CD4-positive, alpha-beta T cell (primary cell): Measurements from ENCODE around the gene CAMK2B. TPM values are rescaled to one million over a fixed set of nuclear protein-coding genes. Genes with fewer than 3 reads are reported as not detected.

ENCODE experiments used
- ATAC-seq: fragments of 200-7000 bp; cut with Tn5 transposase; one replicate; pipeline ENCODE4 v1.10.0; 2022; ENCODE audit warnings: mild to moderate bottlenecking; ENCODE audit not compliant: poor library complexity
- CTCF ChIA-PET: fragments of 350-600 bp; sonication (Branson Sonifier 250); formaldehyde crosslinking; loops from one replicate; lab custom pipeline; 2021; ENCODE audit warnings: antibody characterized with exemption, inconsistent platforms; lab: Charles Lee
- POLR2A ChIA-PET: fragments of 350-600 bp; sonication (Branson Sonifier 250); formaldehyde crosslinking; loops from one replicate; lab custom pipeline; 2021; ENCODE audit warnings: antibody characterized with exemption, inconsistent platforms; lab: Charles Lee
- DNase-seq, 14 experiments: peaks; one replicate each; pipeline ENCODE4 v3.0.0-alpha.2; 2013 to 2020; ENCODE audit warnings: mixed read lengths in 2 of 14
- H3K27ac ChIP-seq, 2 donors: one replicate each; pipeline versions ENCODE4 v1.5.1 to v1.7.0; 2013; ENCODE audit warnings: low read length in 2 of 2, low read depth in 1 of 2, mild to moderate bottlenecking in 1 of 2
- H3K27me3 ChIP-seq, 2 experiments: 1 replicate in 1 of 2; 2 replicates in 1 of 2; pipeline versions ENCODE4 v1.6.1 to v1.7.0; 2013; ENCODE audit warnings: low read length in 2 of 2, control low read depth in 1 of 2, mild to moderate bottlenecking in 1 of 2, moderate library complexity in 1 of 2; ENCODE audit not compliant: insufficient read depth in 2 of 2, control insufficient read depth in 1 of 2
- H3K36me3 ChIP-seq: one replicate; pipeline ENCODE4 v1.6.1; 2013; ENCODE audit warnings: low read length, control low read depth; ENCODE audit not compliant: insufficient read depth
- H3K4me1 ChIP-seq: one replicate; pipeline ENCODE4 v1.6.1; 2013; ENCODE audit warnings: low read length, control low read depth; ENCODE audit not compliant: insufficient read depth
- H3K4me3 ChIP-seq: one replicate; pipeline ENCODE4 v1.5.1; 2013; ENCODE audit warnings: mild to moderate bottlenecking, low read length, moderate library complexity
- H3K9me3 ChIP-seq, 2 experiments: 1 replicate in 1 of 2; 2 replicates in 1 of 2; pipeline versions ENCODE4 v1.6.1 to v1.7.0; 2013; ENCODE audit warnings: low read length in 2 of 2, mild to moderate bottlenecking in 2 of 2, control low read depth in 1 of 2, moderate library complexity in 1 of 2; ENCODE audit not compliant: control insufficient read depth in 1 of 2, insufficient read depth in 1 of 2
- H3K27ac Mint-ChIP-seq: one replicate; pipeline ENCODE4 v1.8.0; 2020; ENCODE audit warnings: mixed read lengths
- H3K27me3 Mint-ChIP-seq: one replicate; pipeline ENCODE4 v1.8.0; 2021; ENCODE audit warnings: mixed read lengths
- H3K36me3 Mint-ChIP-seq: one replicate; pipeline ENCODE4 v1.8.0; 2021; ENCODE audit warnings: low read depth, mixed read lengths
- H3K4me1 Mint-ChIP-seq: one replicate; pipeline ENCODE4 v1.8.0; 2021; ENCODE audit warnings: low read depth, mixed read lengths
- H3K4me3 Mint-ChIP-seq: one replicate; pipeline ENCODE4 v1.8.0; 2020; ENCODE audit warnings: mild to moderate bottlenecking, mixed read lengths
- H3K9me3 Mint-ChIP-seq: one replicate; pipeline ENCODE4 v1.8.0; 2020; ENCODE audit warnings: mixed read lengths
- intact Hi-C, 2 experiments: fragments of 100-400 bp; cut with DNase I in 1 of 2; cut with micrococcal nuclease in 1 of 2; formaldehyde crosslinking; loops; one replicate each; pipeline versions ENCODE4 v1.15.1 to v1.9.0; 2023 to 2025; cut with DNase I, micrococcal nuclease
- total RNA-seq, 174 experiments: library from RNA in 2 of 174; stranded (reverse) in 2 of 174; gene quantifications; one replicate each; pipeline ENCODE4 v1.2.3 and lab custom pipeline; 2021 to 2026
- TF ChIP-seq, protein P1 (sequence below): fragments of 200-600 bp; IDR thresholded peaks from one replicate; pipeline ENCODE4 v1.8.0; 2022; ENCODE audit warnings: antibody characterized with exemption, mild to moderate bottlenecking

The CAMK2B gene
- total RNA-seq, 2 experiments from 2014 or later, result not detected

DNA sequence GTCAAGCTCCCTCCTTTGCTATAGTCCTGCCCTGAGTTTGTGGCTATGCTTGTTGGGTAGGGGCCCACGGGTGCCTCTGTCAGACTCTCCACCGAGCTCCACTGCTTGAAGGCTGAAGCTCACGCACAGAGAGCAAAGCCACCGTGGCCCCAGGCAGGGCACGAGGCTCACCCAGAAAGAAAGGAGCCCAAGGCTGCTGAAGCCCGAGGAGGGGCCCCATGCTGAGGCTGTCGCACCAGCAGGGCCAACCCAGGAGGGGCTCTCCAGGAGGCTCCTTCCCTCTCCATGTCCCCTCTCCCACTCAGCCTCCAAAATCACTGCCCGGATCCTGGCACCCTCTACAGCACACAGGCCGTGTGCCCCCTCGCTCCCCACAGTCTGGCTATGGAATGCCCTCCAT is 74.1 kb downstream of the CAMK2B start:
- no peaks in the 10 kb centered on the region for H3K4me1 ChIP-seq
- intact Hi-C loops, result no loop called here
- ChIA-PET CTCF (no interaction called here), POLR2A (no interaction called here)
- H3K9me3 ChIP-seq, result peaks cover 0 to 7% of the 10 kb centered on the region in 2 experiments
- no peaks in the 10 kb centered on the region for H3K27me3 Mint-ChIP-seq
- no peaks in the 10 kb centered on the region for H3K36me3 ChIP-seq
- no peak overlapping the region for H3K4me3 ChIP-seq
- H3K27me3 ChIP-seq, result no peaks in the 10 kb centered on the region
- H3K9me3 Mint-ChIP-seq, result no peaks in the 10 kb centered on the region
- no peak overlapping the region for H3K27ac Mint-ChIP-seq
- TF ChIP-seq, protein P1, sequence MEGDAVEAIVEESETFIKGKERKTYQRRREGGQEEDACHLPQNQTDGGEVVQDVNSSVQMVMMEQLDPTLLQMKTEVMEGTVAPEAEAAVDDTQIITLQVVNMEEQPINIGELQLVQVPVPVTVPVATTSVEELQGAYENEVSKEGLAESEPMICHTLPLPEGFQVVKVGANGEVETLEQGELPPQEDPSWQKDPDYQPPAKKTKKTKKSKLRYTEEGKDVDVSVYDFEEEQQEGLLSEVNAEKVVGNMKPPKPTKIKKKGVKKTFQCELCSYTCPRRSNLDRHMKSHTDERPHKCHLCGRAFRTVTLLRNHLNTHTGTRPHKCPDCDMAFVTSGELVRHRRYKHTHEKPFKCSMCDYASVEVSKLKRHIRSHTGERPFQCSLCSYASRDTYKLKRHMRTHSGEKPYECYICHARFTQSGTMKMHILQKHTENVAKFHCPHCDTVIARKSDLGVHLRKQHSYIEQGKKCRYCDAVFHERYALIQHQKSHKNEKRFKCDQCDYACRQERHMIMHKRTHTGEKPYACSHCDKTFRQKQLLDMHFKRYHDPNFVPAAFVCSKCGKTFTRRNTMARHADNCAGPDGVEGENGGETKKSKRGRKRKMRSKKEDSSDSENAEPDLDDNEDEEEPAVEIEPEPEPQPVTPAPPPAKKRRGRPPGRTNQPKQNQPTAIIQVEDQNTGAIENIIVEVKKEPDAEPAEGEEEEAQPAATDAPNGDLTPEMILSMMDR, result no peak
- H3K36me3 Mint-ChIP-seq, result no peaks in the 10 kb centered on the region
- no peaks in the 10 kb centered on the region for H3K4me1 Mint-ChIP-seq
- ATAC-seq, result no peak
- DNase-seq, result no peak
- H3K4me3 Mint-ChIP-seq, result no peak overlapping the region
- H3K27ac ChIP-seq, result no peak overlapping the region

DNA sequence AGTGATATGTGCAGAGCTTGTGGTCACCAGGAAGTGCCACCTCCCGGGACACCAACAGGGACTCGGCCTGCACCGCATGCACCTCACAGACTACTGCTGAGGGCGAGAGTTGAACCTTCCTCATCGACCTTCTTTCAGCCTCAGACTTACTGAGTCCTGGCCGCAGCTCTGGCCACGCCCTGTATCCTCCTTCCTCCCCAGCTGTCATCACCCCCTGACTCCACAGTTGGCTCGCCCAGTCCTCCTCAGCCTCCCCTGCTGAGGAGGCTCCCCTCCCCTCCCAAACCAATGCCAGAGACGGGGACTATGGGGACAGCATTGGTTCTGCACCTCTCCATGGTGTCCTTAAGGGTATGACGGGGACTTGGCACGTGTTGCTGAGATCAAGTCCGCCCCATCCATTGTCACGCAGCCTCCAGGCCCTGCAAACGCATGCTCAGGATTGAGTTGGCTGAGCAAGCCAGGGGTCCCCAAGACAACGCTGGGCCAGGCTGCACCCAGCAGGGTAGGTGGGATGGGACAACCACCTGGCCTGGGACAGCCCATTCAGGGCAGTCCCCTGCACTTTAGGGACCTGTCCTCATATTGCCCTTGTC is 75.7 kb downstream of the CAMK2B start:
- TF ChIP-seq, protein P1, result no peak
- Histone ChIP-seq H3K27ac (no peak overlapping the region), H3K9me3 (peaks cover 0 to 7% of the 10 kb centered on the region in 2 experiments), H3K4me3 (no peak overlapping the region), H3K4me1 (no peaks in the 10 kb centered on the region), H3K27me3 (no peaks in the 10 kb centered on the region), H3K36me3 (no peaks in the 10 kb centered on the region)
- no peak overlapping the region for H3K4me3 Mint-ChIP-seq
- H3K27ac Mint-ChIP-seq, result no peak overlapping the region
- H3K27me3 Mint-ChIP-seq, result no peaks in the 10 kb centered on the region
- ATAC-seq, result no peak
- POLR2A ChIA-PET, result no interaction called here
- intact Hi-C loops, result no loop called here
- CTCF ChIA-PET, result no interaction called here
- no peaks in the 10 kb centered on the region for H3K9me3 Mint-ChIP-seq
- no peaks in the 10 kb centered on the region for H3K4me1 Mint-ChIP-seq
- DNase-seq, result no peak
- H3K36me3 Mint-ChIP-seq, result no peaks in the 10 kb centered on the region

DNA sequence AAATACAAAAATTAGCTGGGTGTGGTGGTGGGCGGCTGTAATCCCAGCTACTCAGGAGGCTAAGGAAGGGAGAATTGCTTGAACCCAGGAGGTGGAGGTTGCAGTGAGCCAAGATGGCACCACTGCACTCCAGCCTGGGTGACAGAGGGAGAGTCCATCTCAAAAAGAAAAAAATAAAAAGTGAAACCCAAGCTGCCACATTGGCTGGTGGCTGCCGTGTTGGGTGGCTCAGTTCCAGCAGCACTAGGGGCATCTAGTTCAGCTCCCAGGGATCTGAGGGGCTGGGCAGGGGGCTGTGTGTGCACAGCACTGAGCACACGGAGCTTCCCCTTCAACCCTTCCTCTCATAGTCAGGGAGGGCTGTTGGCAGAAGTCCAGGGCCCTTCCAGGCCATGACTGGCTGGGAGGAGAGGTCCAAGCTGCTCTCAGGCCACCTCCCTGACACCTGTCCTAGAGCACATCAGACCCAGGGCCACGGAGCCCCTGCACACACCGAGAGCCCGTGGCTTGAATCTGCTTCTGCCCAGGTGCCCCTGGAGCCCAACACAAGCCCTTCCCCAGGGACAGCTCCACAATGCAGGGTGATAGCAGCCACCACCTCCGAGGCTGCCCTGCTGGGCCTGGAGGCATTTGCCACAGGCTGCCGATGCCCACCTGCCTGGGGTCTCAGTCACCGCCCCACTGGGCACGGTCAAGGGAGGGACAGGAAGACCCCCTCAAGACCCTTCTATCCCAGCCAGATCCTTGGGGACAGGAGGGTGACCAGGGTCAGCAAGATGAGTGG is 77.3 kb downstream of the CAMK2B start:
- no peaks in the 10 kb centered on the region for H3K4me1 Mint-ChIP-seq
- H3K4me1 ChIP-seq, result no peaks in the 10 kb centered on the region
- intact Hi-C loops, result no loop called here
- no peak overlapping the region for H3K27ac Mint-ChIP-seq
- TF ChIP-seq, protein P1, result no peak
- CTCF ChIA-PET, result no interaction called here
- H3K9me3 ChIP-seq, result no peaks in the 10 kb centered on the region
- H3K27ac ChIP-seq, result no peak overlapping the region
- H3K4me3 ChIP-seq, result no peak overlapping the region
- H3K36me3 ChIP-seq, result no peaks in the 10 kb centered on the region
- no peak overlapping the region for H3K4me3 Mint-ChIP-seq
- H3K27me3 Mint-ChIP-seq, result no peaks in the 10 kb centered on the region
- H3K27me3 ChIP-seq, result no peaks in the 10 kb centered on the region
- H3K36me3 Mint-ChIP-seq, result no peaks in the 10 kb centered on the region
- POLR2A ChIA-PET, result no interaction called here
- no peaks in the 10 kb centered on the region for H3K9me3 Mint-ChIP-seq
- ATAC-seq (no peak), DNase-seq (no peak)
